HEK293T (cell line): ENCODE results near the gene CLIC5.

ENCODE experiments used
- CTCF ChIA-PET: fragments of 350-600 bp; formaldehyde crosslinking; extraction: SDS; loops from one replicate; lab custom pipeline; 2021; ENCODE audit warnings: antibody characterized with exemption, inconsistent platforms; lab: Yijun Ruan, JAX
- POLR2A ChIA-PET: fragments of 350-600 bp; formaldehyde crosslinking; extraction: SDS; loops from one replicate; lab custom pipeline; 2020; ENCODE audit warnings: antibody characterized with exemption, inconsistent platforms; lab: Yijun Ruan, JAX
- DNase-seq: peaks from one replicate; pipeline ENCODE4 v3.0.0; 2012; ENCODE audit warnings: mixed read lengths; ENCODE audit errors: extremely low spot score
- ARNT ChIP-seq: fragments of 450-650 bp; IDR thresholded peaks from 2 replicates; pipeline ENCODE4 v1.6.1; 2017; ENCODE audit warnings: mild to moderate bottlenecking
- BHLHE40 ChIP-seq: fragments of 450-650 bp; IDR thresholded peaks from 2 replicates; pipeline ENCODE4 v1.6.1; 2016; ENCODE audit warnings: mild to moderate bottlenecking, moderate library complexity, borderline replicate concordance
- CTBP1 ChIP-seq: fragments of 450-650 bp; IDR thresholded peaks from 2 replicates; pipeline ENCODE4 v1.6.1; 2016; ENCODE audit warnings: borderline replicate concordance
- ELF4 ChIP-seq: fragments of 450-650 bp; IDR thresholded peaks from 2 replicates; pipeline ENCODE4 v1.6.1; 2017; ENCODE audit warnings: antibody characterized with exemption
- FOXA1 ChIP-seq: fragments of 450-650 bp; IDR thresholded peaks from 2 replicates; pipeline ENCODE4 v1.6.1; 2016; ENCODE audit warnings: mild to moderate bottlenecking
- FOXK2 ChIP-seq: fragments of 450-650 bp; IDR thresholded peaks from 2 replicates; pipeline ENCODE4 v1.6.1; 2016; ENCODE audit warnings: mild to moderate bottlenecking
- FOXM1 ChIP-seq: fragments of 450-650 bp; IDR thresholded peaks from 2 replicates; pipeline ENCODE4 v1.6.1; 2017; ENCODE audit warnings: mild to moderate bottlenecking, borderline replicate concordance
- HDGF ChIP-seq: fragments of 450-650 bp; IDR thresholded peaks from 2 replicates; pipeline ENCODE4 v1.6.1; 2017; ENCODE audit warnings: antibody characterized with exemption, borderline replicate concordance
- L3MBTL2 ChIP-seq: fragments of 450-650 bp; conservative IDR thresholded peaks from 2 replicates; pipeline ENCODE4 v1.6.1; 2016; ENCODE audit warnings: mild to moderate bottlenecking
- LEF1 ChIP-seq: fragments of 450-650 bp; IDR thresholded peaks from 2 replicates; pipeline ENCODE4 v1.6.1; 2017; ENCODE audit warnings: mild to moderate bottlenecking, borderline replicate concordance
- NFRKB ChIP-seq: fragments of 450-650 bp; IDR thresholded peaks from 2 replicates; pipeline ENCODE4 v1.6.1; 2016; ENCODE audit warnings: mild to moderate bottlenecking, moderate library complexity
- PKNOX1 ChIP-seq: fragments of 450-650 bp; IDR thresholded peaks from 2 replicates; pipeline ENCODE4 v1.6.1; 2016
- SP1 ChIP-seq: fragments of 450-650 bp; IDR thresholded peaks from 2 replicates; pipeline ENCODE4 v1.6.1; 2017
- SUZ12 ChIP-seq: fragments of 450-650 bp; IDR thresholded peaks from 2 replicates; pipeline ENCODE4 v1.6.1; 2016; ENCODE audit warnings: mild to moderate bottlenecking
- TARDBP ChIP-seq: fragments of 450-650 bp; IDR thresholded peaks from 2 replicates; pipeline ENCODE4 v1.6.1; 2016
- ZNF384 ChIP-seq: fragments of 450-650 bp; IDR thresholded peaks from 2 replicates; pipeline ENCODE4 v1.6.1; 2016

Gene CLIC5

GRCh38 chr6:45987856-45988255, 27.8 kb downstream of the CLIC5 start:
- TF ChIP-seq HDGF, result no peak
- no peak for TF ChIP-seq TARDBP
- no peak for TF ChIP-seq FOXK2
- CTCF ChIA-PET, result no interaction called here
- DNase-seq, result no peak
- POLR2A ChIA-PET, result no interaction called here

DNA sequence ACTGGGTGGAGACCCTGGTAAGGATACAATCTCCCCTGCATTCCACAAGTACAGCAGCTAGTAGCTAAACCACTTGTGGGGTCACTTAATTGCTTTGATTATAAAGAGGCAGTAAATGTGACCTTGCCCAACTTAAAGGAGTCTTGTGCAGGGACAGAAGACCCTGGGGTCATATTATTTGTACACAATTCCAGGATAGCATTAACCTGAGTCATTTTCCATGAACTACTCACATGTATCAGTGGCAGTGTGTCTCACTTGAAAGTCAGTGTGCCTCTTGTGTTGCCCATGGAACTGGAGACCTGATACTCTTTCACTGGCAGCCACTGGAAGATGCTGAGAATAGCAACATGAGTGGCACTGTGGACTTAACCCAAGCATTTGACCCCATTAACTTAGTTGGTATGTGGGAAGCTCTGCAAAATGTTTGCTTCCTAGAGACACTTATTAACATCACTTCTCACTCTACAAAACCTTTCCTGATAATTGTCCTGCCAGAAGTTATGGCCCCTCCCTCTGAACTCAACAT, 28.9 kb downstream of the CLIC5 start:
- DNase-seq, result no peak
- CTCF ChIA-PET, result no interaction called here
- TF ChIP-seq FOXK2, result no peak
- no peak for TF ChIP-seq CTBP1
- TF ChIP-seq SUZ12, result no peak
- no peak for TF ChIP-seq FOXM1
- no peak for TF ChIP-seq L3MBTL2
- POLR2A ChIA-PET, result no interaction called here

DNA sequence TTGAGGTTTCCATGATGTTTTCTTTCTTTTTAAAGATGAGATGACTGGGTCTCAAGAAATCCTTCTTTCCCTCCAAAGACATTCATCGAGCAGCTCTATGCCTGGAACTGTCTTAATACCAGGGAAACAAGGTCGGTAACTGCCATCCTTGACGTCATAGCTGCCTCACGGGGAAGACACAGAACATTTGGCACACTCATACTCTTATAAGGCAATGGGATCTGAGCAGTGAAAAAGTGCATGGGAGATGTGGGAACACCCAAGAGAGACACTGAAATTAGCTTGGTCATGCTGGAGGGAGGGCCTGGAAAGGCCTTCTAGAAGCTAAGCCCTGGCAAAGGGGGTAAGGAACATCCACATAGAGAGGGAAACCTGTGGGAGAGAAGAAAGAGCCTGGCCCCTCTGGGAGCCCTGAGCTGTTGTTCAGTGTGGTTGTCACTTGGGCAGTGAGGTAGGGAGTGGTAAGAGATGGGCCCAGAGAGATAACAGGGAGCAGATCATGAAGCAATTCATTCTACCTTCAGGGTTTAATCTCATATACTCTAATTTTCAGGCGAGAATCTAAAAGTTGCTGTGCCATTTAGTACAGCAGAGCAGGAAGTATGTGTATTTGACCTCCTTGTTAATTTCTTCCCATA, 30.8 kb downstream of the CLIC5 start:
- ChIA-PET CTCF (no interaction called here), POLR2A (no interaction called here)
- DNase-seq, result no peak
- TF ChIP-seq ARNT (no peak), ZNF384 (no peak), BHLHE40 (no peak), L3MBTL2 (no peak), FOXA1 (no peak), PKNOX1 (no peak), SP1 (no peak), FOXM1 (no peak), FOXK2 (no peak), CTBP1 (no peak), HDGF (no peak), ELF4 (no peak), LEF1 (no peak), TARDBP (no peak), SUZ12 (no peak)

DNA sequence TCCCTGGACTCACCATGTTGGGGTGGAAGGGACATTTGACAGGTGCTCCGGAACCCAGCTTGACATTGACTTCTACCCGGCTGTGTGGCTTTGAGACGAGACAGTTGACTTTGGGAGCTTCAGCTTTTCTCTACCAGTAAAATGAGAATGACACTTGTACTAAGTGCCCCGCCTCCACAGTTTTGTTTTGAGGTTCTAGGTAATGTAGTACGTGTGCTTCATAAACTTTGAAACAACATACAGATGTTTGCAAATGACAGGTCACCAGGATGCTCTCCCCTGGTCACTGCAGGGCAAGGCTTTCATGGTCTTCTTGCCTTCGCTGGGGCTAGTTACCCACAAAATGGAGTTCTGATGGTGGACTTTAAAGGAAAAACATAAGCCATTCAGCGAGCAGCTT, 31.3 kb downstream of the CLIC5 start:
- ChIA-PET CTCF (no interaction called here), POLR2A (no interaction called here)
- TF ChIP-seq FOXK2, result no peak
- no peak for TF ChIP-seq ELF4
- no peak for TF ChIP-seq CTBP1
- no peak for TF ChIP-seq FOXA1
- TF ChIP-seq NFRKB, result no peak
- DNase-seq, result no peak

GRCh38 chr6:45983062-45983461, 32.6 kb downstream of the CLIC5 start:
- ChIA-PET POLR2A (no interaction called here), CTCF (no interaction called here)
- no peak for DNase-seq
- TF ChIP-seq HDGF, result no peak

DNA sequence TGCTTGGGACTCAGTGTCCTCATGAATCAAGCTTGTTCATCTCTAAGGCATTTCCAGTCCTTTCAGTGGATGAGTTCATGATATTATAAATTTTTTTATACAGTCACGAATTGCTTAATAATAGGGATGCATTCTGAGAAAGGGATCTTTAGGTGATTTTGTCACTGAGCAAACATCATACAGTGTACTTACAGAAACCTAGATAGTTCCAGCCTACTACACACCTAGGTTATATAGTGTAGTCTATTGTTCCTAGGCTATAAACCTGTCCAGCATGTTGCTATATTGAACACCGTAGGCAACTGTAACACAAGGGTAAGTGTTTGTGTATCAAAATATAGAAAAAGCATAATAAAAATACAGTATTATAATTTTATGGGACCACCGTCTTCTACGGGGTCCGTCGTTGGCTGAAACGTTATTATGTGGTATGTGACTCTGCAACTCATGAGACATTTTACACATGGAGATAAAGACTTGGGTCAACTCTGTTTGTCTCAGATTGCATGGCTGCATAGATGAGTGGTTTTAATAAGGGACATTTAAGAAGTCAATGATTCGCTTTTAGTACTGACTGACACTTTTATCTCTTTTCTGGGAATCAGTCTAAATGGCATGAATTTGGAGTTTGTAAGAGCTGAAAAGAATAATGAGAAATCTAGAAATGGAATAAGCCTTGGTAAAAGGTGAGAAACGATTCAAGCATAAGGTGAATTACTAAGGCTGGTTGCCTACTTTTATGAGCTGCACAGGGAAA, 33.2 kb downstream of the CLIC5 start:
- no peak for DNase-seq
- TF ChIP-seq PKNOX1 (peak; percentile 83), SUZ12 (no peak)
- CTCF ChIA-PET, result no interaction called here
- POLR2A ChIA-PET, result no interaction called here

DNA sequence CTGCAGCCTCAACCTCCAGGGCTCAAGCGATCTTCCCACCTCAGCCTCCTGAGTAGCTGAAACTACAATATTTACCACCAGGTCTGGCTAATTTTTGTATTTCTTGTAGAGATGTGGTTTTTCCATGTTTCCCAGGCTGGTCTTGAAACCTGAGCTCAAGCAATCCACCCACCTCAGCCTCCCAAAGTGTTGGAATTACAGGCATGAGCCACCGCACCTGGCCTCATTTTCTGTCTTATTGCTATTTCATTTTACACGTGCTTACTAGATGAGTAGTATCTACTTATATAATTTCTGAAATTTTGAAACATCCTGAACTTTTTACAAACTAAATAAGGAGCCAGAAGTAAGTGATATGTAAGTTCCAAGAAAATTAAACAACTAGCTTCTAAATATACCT, 34.6 kb downstream of the CLIC5 start:
- no peak for DNase-seq
- TF ChIP-seq ELF4 (no peak), TARDBP (no peak), SP1 (no peak), CTBP1 (no peak), PKNOX1 (no peak), FOXA1 (no peak), ARNT (no peak), SUZ12 (no peak), ZNF384 (no peak)
- CTCF ChIA-PET, result no interaction called here
- POLR2A ChIA-PET, result no interaction called here
